ENCODE measurements around the gene OTOG.

The OTOG gene

DNA sequence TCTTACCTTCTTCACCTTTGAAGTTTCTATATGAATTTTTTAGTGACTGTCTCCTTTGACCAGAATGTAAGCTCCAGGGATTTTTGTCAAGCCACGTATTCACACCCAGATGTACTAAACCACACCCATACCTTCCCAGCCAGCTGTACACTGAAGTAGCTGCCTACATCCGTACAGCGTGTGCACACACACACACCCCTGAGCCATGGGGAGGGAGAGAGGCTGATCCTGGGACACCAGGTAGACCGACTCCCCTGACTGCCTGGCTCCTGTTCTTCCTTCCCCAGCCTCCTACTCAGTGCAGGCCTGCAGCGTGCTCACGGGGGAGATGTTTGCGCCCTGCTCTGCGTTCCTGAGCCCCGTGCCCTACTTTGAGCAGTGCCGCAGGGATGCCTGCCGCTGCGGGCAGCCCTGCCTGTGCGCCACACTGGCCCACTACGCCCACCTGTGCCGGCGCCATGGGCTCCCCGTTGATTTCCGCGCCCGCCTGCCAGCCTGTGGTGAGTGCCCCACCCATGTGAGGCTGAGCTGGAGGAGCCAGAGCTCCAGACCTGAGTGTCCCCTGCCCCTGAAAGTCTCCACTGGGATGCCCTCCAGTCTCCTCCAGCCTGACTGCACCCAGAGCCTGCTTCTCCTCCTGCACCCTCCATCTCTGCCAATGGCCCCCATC, 25.9 kb downstream of the OTOG start:
- in situ Hi-C loops (cut with MboI; ENCODE audit: low pct_unique_long_range_greater_than_20kb, low sequenced_read_pairs, unreplicated experiment) = no loop called here
- no peak for DNase-seq (ENCODE audit: low spot score)
- TF ChIP-seq, protein P1, sequence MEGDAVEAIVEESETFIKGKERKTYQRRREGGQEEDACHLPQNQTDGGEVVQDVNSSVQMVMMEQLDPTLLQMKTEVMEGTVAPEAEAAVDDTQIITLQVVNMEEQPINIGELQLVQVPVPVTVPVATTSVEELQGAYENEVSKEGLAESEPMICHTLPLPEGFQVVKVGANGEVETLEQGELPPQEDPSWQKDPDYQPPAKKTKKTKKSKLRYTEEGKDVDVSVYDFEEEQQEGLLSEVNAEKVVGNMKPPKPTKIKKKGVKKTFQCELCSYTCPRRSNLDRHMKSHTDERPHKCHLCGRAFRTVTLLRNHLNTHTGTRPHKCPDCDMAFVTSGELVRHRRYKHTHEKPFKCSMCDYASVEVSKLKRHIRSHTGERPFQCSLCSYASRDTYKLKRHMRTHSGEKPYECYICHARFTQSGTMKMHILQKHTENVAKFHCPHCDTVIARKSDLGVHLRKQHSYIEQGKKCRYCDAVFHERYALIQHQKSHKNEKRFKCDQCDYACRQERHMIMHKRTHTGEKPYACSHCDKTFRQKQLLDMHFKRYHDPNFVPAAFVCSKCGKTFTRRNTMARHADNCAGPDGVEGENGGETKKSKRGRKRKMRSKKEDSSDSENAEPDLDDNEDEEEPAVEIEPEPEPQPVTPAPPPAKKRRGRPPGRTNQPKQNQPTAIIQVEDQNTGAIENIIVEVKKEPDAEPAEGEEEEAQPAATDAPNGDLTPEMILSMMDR (IDR thresholded peaks at IDR 0.05; ENCODE audit: extremely low read depth, insufficient read depth, missing control alignments) = no peak

DNA sequence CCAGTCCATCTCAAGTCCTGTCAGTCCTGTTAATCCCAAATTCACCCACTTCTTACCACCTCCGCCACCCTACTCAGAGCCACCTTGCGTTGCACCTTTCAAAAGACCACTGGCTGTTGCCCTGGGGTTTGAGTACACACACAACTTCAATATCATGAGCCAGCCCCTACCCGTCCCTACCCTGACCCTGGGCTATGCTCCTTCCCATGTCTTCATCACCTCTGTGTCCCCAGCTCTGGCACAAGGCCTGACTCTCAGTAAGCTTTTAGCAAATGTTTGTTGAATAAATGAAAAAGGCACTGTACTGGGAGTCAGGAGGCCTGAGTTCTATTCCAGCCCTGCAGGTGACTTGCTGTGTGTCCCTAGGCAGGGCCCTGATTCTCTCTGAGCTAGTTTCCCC, 26.5 kb downstream of the OTOG start:
- TF ChIP-seq, protein P1 (IDR thresholded peaks at IDR 0.05; ENCODE audit: extremely low read depth, insufficient read depth, missing control alignments) = no peak
- in situ Hi-C loops (cut with MboI; ENCODE audit: low pct_unique_long_range_greater_than_20kb, low sequenced_read_pairs, unreplicated experiment) = no loop called here
- no peak for DNase-seq (ENCODE audit: low spot score)

DNA sequence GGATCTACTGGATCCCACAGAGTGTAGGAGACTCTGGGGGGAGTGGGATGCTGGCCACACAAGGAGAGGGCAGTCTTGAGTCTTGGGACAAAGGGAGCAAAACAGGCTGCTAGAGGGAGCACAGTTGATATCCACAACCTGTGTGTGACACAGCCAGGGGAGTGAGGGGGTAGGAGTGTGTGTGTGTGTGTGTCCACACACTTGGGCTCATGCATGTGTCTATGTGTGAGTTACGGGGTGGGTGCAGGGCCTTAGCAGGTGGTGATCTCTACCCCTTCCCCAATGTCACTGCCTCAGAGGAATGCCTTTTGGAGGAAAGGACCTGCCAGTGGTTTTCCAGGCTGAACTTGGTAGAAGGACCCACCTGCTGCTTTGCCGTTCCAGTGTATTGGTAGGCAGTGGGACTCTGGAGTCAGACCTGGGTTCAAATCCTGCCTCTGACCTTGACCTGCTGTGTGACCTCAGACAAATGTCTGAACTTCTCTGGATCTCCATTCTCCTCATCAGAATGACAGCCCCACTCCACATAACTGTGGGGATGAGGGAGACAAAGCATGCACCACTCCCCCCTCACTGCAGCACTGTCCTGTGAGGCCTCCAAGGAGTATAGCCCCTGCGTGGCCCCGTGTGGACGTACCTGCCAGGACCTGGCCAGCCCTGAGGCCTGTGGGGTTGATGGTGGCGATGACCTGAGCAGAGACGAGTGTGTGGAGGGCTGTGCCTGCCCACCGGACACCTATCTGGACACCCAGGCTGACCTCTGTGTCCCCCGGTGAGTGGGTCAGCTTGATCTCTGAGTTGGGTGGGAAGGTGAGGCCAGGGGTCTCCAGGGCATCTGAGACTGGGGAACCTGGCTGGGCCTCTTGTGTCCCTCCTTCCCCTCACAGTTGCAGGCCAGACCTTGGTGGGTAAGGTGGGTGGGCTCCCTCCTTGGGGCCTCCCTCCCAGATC, 27.4 kb downstream of the OTOG start:
- DNase-seq (ENCODE audit: low spot score) = no peak
- TF ChIP-seq, protein P1 (IDR thresholded peaks at IDR 0.05; ENCODE audit: extremely low read depth, insufficient read depth, missing control alignments) = no peak
- in situ Hi-C loops (cut with MboI; ENCODE audit: low pct_unique_long_range_greater_than_20kb, low sequenced_read_pairs, unreplicated experiment) = loop anchor here (25.0 kb wide), 1 partner anchor 413 kb away; no protein-coding TSS in a partner anchor

DNA sequence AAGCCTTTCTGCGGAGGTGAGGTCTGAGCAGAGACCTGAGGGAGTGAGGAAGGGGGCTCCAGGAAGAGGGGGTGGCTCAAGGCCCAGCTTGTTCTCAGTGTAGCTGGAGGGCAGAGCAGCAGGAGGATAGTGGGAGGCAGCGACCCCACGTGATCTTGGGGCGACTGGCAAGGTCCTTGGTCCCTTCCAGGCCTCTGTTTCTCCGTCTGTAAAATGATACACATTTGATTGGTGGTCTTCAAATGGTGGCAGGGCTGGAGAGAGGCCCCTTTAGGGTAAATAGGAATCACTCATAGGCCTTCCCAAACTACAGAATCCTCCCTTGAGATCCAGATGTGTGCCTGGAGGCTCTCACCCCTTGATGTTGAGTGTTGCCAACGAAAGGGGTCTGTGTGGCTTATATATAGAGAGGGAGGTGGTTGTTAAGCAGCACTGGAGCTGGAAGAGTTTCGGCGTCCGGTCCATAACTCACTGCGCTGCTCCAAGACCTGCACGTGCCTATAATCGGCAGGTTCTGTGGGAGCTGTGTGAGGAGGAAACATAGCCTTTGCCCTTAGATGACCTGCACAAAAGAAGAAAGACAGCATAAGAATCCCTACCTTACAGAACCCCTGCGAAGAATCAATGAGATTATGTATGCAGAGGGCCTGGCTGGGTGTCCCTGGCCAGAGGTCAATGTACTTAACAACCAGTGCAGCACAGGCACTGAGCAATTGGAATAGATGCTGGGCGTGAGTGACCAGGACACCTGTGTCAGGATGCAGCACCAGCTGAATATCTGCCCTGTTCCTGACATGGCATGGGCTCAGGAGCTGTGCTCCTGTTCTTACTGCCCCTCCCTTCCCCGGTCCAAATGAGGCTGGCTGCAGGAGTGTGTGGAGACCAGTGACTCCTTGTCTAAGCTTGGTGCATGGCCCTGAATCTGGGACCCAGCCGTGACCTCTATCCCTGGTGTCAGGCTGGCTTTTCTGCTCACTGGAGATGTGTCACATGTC, 28.7 kb downstream of the OTOG start:
- no peak for DNase-seq (ENCODE audit: low spot score)
- in situ Hi-C loops (cut with MboI; ENCODE audit: low pct_unique_long_range_greater_than_20kb, low sequenced_read_pairs, unreplicated experiment) = loop anchor here (25.0 kb wide), 1 partner anchor 412 kb away; no protein-coding TSS in a partner anchor
- TF ChIP-seq, protein P1 (IDR thresholded peaks at IDR 0.05; ENCODE audit: extremely low read depth, insufficient read depth, missing control alignments) = no peak

DNA sequence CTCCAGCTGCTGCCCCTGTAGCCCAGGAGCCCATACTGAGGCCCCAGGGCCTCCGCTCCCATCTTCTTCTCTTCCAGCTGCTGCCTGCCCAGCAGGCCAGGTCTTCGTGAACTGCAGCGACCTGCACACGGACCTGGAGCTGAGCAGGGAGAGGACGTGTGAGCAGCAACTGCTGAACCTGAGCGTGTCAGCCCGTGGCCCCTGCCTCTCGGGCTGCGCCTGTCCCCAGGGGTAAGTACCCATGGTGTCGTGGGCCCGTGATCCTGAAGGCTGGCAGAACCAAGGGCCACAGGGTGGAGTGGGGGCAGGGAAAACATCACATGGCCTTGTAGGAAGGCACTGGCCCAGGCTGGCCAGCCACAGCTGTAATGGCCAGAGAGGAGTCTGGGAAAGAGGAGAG, 31.2 kb downstream of the OTOG start:
- in situ Hi-C loops (cut with MboI; ENCODE audit: low pct_unique_long_range_greater_than_20kb, low sequenced_read_pairs, unreplicated experiment) = loop anchor here (25.0 kb wide), 1 partner anchor 409 kb away; no protein-coding TSS in a partner anchor
- DNase-seq (ENCODE audit: low spot score) = no peak
- TF ChIP-seq, protein P1 (IDR thresholded peaks at IDR 0.05; ENCODE audit: extremely low read depth, insufficient read depth, missing control alignments) = no peak
